ENCODE data around the gene FCSK.
A peak's percentile ranks its signal among the peaks of the same experiment; 100 is the strongest.
"Not testable (repeated sequence)": the region's sequence is repeated elsewhere in the genome, so short reads cannot be mapped to it uniquely, and the experiment has no call there.

Gene FCSK

GRCh38 chr16:70438969-70439862 lies 15.2 kb upstream of the FCSK start, which contains the start of gene ST3GAL2:
TSS of gene ST3GAL2 (minus strand) at chr16:70439100. CDS start at chr16:70398530, 40,570 bp downstream.
- H3K9me3 ChIP-seq (ENCODE audit: control insufficient read depth, low read length), result no peaks in the 10 kb centered on the region
- H3K4me3 ChIP-seq (ENCODE audit: insufficient read depth, low read depth, low read length), result peak within 1 kb of the TSS; percentile 61
- no peaks in the 10 kb centered on the region for H3K27me3 ChIP-seq (ENCODE audit: control insufficient read depth, insufficient read depth, low read length, poor library complexity, severe bottlenecking)
- H3K36me3 ChIP-seq (ENCODE audit: control insufficient read depth, insufficient read depth, low read length), result peaks cover 5% of the 10 kb centered on the region
- peak within 1 kb of the TSS; percentile 30 for H3K27ac ChIP-seq (ENCODE audit: insufficient read depth, low read depth, low read length, poor library complexity, severe bottlenecking)
- WGBS, 2 experiments, result 1 to 2% methylated on average over 80 to 85 of the region's 86 CpGs
- peaks cover 20% of the 10 kb centered on the region for H3K4me1 ChIP-seq (ENCODE audit: control insufficient read depth, insufficient read depth, low read length)

DNA sequence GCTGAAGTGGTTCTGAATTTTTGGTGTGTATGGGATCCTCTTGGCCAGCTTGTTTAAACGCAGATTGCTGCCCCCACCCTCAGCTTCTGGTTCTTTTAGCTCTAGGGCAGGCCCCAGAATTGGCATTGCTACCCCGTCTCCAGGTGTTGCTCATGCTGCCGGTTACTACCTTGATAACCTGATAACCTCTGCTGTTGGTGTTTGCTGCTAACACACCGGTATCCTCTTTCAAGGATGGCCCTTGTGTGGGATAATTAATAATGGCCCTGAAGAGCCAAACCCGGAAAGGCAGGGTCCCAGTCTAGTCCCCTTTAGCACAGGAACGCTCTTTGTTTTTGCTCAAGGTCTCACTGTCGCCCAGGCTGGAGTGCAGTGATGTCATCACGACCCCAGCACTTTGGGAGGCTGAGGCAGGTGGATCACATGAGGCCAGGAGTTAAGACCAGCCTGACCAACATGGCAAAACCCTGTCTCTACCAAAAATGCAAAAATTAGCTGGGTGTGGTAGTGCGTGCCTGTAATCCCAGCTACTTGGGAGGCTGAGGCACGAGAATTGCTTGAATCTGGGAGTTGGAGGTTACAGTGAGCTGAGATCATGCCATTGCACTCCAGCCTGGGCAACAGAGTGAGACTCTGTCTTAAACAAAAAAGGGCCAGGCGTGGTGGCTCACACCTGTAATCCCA lies 14.2 kb upstream of the FCSK start:
- 83 to 84% methylated on average over 11 of the region's 11 CpGs for WGBS, 2 experiments
- peak overlapping the region; percentile 61 for H3K4me3 ChIP-seq (ENCODE audit: insufficient read depth, low read depth, low read length)

GRCh38 chr16:70441406-70441990 lies 12.9 kb upstream of the FCSK start:
- H3K27ac ChIP-seq (ENCODE audit: insufficient read depth, low read depth, low read length, poor library complexity, severe bottlenecking), result no peak overlapping the region

More for the DNA sequence above, 14.2 kb upstream of the FCSK start:
- Histone ChIP-seq H3K36me3 (ENCODE audit: control insufficient read depth, insufficient read depth, low read length) (no peaks in the 10 kb centered on the region), H3K27ac (ENCODE audit: insufficient read depth, low read depth, low read length, poor library complexity, severe bottlenecking) (no peak overlapping the region), H3K27me3 (ENCODE audit: control insufficient read depth, insufficient read depth, low read length, poor library complexity, severe bottlenecking) (no peaks in the 10 kb centered on the region), H3K9me3 (ENCODE audit: control insufficient read depth, low read length) (no peaks in the 10 kb centered on the region), H3K4me1 (ENCODE audit: control insufficient read depth, insufficient read depth, low read length) (peaks cover 20% of the 10 kb centered on the region)

DNA sequence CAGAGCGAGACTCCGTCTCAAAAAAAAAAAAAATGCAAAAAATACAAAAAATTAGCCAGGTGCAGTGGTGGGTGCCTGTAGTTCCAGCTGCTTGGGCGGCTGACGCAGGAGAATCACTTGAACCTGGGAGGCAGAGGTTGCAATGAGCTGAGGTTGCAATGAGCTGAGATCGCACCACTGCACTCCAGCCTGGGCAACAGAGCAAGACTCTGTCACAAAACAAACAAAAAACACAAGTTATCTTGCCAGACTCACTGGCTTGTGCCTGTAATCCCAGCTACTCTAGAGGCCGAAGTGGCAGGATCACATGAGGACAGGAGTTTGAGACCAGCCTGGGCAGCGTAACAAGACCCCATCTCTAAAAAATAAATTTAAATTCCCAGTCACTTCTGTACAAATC lies 12.1 kb upstream of the FCSK start:
- no peaks in the 10 kb centered on the region for H3K9me3 ChIP-seq (ENCODE audit: control insufficient read depth, low read length)
- H3K27me3 ChIP-seq (ENCODE audit: control insufficient read depth, insufficient read depth, low read length, poor library complexity, severe bottlenecking), result no peaks in the 10 kb centered on the region
- H3K36me3 ChIP-seq (ENCODE audit: control insufficient read depth, insufficient read depth, low read length), result no peaks in the 10 kb centered on the region
- peaks cover 11% of the 10 kb centered on the region for H3K4me1 ChIP-seq (ENCODE audit: control insufficient read depth, insufficient read depth, low read length)
- no peak overlapping the region for H3K4me3 ChIP-seq (ENCODE audit: insufficient read depth, low read depth, low read length)
- H3K27ac ChIP-seq (ENCODE audit: insufficient read depth, low read depth, low read length, poor library complexity, severe bottlenecking), result no peak overlapping the region
- WGBS, 2 experiments, result 94 to 96% methylated on average over 7 of the region's 7 CpGs

More at GRCh38 chr16:70441406-70441990, 12.9 kb upstream of the FCSK start:
- no peaks in the 10 kb centered on the region for H3K27me3 ChIP-seq (ENCODE audit: control insufficient read depth, insufficient read depth, low read length, poor library complexity, severe bottlenecking)
- H3K36me3 ChIP-seq (ENCODE audit: control insufficient read depth, insufficient read depth, low read length), result no peaks in the 10 kb centered on the region
- no peaks in the 10 kb centered on the region for H3K9me3 ChIP-seq (ENCODE audit: control insufficient read depth, low read length)
- peaks cover 20% of the 10 kb centered on the region for H3K4me1 ChIP-seq (ENCODE audit: control insufficient read depth, insufficient read depth, low read length)
- H3K4me3 ChIP-seq (ENCODE audit: insufficient read depth, low read depth, low read length), result no peak overlapping the region
- 91 to 92% methylated on average over 8 of the region's 8 CpGs for WGBS, 2 experiments

- WGBS, 2 experiments, result 94 to 95% methylated on average over 4 of the region's 4 CpGs
- H3K27ac ChIP-seq (ENCODE audit: insufficient read depth, low read depth, low read length, poor library complexity, severe bottlenecking), result no peak overlapping the region
- no peaks in the 10 kb centered on the region for H3K27me3 ChIP-seq (ENCODE audit: control insufficient read depth, insufficient read depth, low read length, poor library complexity, severe bottlenecking)
- H3K4me1 ChIP-seq (ENCODE audit: control insufficient read depth, insufficient read depth, low read length), result peaks cover 7% of the 10 kb centered on the region
- H3K9me3 ChIP-seq (ENCODE audit: control insufficient read depth, low read length), result no peaks in the 10 kb centered on the region
- H3K36me3 ChIP-seq (ENCODE audit: control insufficient read depth, insufficient read depth, low read length), result no peaks in the 10 kb centered on the region
- H3K4me3 ChIP-seq (ENCODE audit: insufficient read depth, low read depth, low read length), result no peak overlapping the region
Observed at GRCh38 chr16:70444249-70445063, 9.9 kb upstream of the FCSK start.

DNA sequence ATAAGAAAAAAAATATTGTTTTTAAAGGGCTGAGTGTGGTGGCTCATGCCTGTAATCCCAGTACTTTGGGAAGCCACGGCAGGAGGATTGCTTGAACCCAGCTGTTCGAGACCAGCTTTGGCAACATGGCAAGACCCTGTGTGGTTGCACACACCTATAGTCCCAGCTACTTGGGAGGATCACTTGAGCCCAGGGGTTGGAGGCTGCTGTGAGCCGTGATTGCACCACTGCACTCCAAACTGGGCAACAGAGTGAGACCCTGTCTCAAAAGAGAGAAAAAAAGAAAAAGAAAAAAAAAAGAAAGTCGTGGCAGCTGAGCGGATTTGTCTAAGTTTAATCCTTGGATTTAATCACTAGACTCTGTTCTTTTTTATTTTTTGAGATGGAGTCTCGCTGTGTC lies 6.3 kb upstream of the FCSK start:
- H3K9me3 ChIP-seq (ENCODE audit: control insufficient read depth, low read length), result no peaks in the 10 kb centered on the region
- no peak overlapping the region for H3K4me3 ChIP-seq (ENCODE audit: insufficient read depth, low read depth, low read length)
- no peaks in the 10 kb centered on the region for H3K27me3 ChIP-seq (ENCODE audit: control insufficient read depth, insufficient read depth, low read length, poor library complexity, severe bottlenecking)
- no peaks in the 10 kb centered on the region for H3K4me1 ChIP-seq (ENCODE audit: control insufficient read depth, insufficient read depth, low read length)
- no peak overlapping the region for H3K27ac ChIP-seq (ENCODE audit: insufficient read depth, low read depth, low read length, poor library complexity, severe bottlenecking)
- 89 to 91% methylated on average over 6 of the region's 6 CpGs for WGBS, 2 experiments
- H3K36me3 ChIP-seq (ENCODE audit: control insufficient read depth, insufficient read depth, low read length), result no peaks in the 10 kb centered on the region

DNA sequence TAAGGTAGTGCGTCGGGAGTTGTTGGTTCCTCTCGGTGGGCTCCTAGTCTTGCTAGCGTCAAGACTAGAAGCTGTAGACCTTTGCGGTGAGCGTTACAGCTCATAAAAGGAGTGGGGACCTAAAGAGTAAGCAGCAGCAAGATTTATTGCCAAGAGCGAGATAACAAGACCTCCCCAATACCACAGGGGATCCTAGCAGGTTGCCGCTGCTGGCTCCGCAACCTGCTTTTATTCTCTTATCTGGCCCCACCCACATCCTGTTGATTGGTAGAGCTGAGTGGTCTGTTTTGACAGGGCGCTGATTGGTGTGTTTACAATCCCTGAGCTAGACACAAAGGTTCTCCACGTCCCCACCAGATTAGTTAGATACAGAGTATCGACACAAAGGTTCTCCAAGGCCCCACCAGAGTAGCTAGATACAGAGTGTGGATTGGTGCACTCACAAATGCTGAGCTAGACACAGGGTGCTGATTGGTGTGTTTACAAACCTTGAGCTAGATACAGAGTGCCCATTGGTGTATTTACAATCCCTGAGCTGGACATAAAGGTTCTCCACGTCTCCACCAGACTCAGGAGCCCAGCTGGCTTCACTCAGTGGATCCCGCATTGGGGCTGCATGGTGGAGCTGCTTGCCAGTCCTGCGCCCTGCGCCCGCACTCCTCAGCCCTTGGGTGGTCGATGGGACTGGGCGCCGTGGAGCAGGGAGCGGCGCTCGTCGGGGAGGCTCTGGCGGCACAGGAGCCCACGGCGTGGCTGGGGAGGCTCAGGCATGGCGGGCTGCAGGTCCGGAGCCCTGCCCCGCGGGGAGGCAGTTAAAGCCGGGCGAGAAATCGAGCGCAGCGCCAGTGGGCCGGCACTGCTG lies 4.0 kb upstream of the FCSK start:
- not testable (repeated sequence) for H3K27me3 ChIP-seq (ENCODE audit: control insufficient read depth, insufficient read depth, low read length, poor library complexity, severe bottlenecking); H3K4me1 ChIP-seq (ENCODE audit: control insufficient read depth, insufficient read depth, low read length); H3K36me3 ChIP-seq (ENCODE audit: control insufficient read depth, insufficient read depth, low read length); H3K4me3 ChIP-seq (ENCODE audit: insufficient read depth, low read depth, low read length); H3K27ac ChIP-seq (ENCODE audit: insufficient read depth, low read depth, low read length, poor library complexity, severe bottlenecking); H3K9me3 ChIP-seq (ENCODE audit: control insufficient read depth, low read length)
- WGBS, 2 experiments, result 95% methylated on average over 35 to 37 of the region's 37 CpGs

GRCh38 chr16:70451004-70451340 lies 3.4 kb upstream of the FCSK start:
- H3K9me3 ChIP-seq (ENCODE audit: control insufficient read depth, low read length); H3K27me3 ChIP-seq (ENCODE audit: control insufficient read depth, insufficient read depth, low read length, poor library complexity, severe bottlenecking); H3K4me3 ChIP-seq (ENCODE audit: insufficient read depth, low read depth, low read length); H3K4me1 ChIP-seq (ENCODE audit: control insufficient read depth, insufficient read depth, low read length); H3K36me3 ChIP-seq (ENCODE audit: control insufficient read depth, insufficient read depth, low read length); H3K27ac ChIP-seq (ENCODE audit: insufficient read depth, low read depth, low read length, poor library complexity, severe bottlenecking): not testable (repeated sequence)
- 93 to 95% methylated on average over 25 of the region's 25 CpGs for whole genome bisulfite sequencing, 2 experiments

DNA sequence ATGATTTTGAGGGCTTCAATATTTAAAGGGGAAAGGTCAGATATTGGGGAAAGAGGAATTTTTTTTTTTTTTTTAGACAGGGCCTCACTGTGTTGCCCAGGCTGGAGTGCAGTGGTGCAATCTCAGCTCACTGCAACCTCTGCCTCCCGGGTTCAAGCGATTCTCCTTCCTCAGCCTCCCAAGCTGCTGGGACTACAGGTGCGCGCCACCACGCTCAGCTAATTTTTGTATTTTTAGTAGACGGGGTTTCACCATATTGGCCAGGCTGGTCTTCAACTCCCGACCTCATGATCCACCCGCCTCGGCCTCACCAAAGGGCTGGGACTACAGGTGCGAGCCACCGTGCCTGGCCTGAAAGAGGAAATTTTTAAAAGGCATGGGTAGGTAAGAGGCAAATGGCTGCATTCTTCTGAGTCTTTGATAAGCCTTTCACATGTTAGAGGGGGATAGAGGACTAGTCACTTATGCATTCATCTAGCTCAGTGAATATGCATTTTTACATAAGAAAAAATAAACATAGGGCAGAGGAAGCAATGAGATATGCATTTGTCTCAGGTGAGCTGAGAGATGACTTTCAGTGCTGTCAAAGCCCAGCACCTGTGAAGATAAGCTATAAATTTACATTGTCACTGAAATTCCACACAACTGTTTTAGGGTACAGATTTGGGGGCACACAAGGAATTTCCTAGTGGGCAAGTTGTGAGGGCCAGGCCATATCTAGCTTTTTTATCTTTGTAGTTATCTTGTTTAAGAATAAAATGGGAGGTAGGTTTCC lies 1.1 kb upstream of the FCSK start:
- Histone ChIP-seq H3K27me3 (ENCODE audit: control insufficient read depth, insufficient read depth, low read length, poor library complexity, severe bottlenecking) (no peaks in the 10 kb centered on the region), H3K4me1 (ENCODE audit: control insufficient read depth, insufficient read depth, low read length) (no peaks in the 10 kb centered on the region), H3K9me3 (ENCODE audit: control insufficient read depth, low read length) (no peaks in the 10 kb centered on the region), H3K4me3 (ENCODE audit: insufficient read depth, low read depth, low read length) (peak overlapping the region; percentile 70), H3K27ac (ENCODE audit: insufficient read depth, low read depth, low read length, poor library complexity, severe bottlenecking) (no peak overlapping the region), H3K36me3 (ENCODE audit: control insufficient read depth, insufficient read depth, low read length) (no peaks in the 10 kb centered on the region)
- WGBS, 2 experiments, result 91 to 94% methylated on average over 11 of the region's 11 CpGs
